ENCODE data around the gene PDE4D. TPM values are rescaled to one million over a fixed set of nuclear protein-coding genes. Genes with fewer than 3 reads are reported as not detected.

PDE4D gene
- total and polyA plus RNA-seq, 9 donors: 21.1 to 65.9 (median 33.0) TPM

DNA sequence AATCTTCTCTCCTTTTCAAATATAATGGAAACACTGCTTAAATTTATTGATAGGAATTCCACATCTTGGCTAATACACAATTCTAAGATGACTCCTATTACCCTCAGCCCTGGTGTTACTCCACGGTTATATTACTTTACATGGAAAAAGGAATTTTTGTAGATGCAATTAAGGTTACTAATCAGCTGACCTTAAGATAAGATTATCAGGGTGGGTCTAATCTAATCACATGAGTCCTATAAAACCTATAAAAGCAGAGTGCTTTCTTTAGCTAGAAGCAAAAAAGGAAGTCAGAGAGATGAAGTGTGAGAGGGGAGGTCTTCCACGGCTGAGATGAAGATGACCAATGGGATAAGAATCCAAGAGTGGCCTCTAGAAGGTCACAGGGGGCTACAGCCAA lies 268.6 kb downstream of the PDE4D start:
- H3K36me3 ChIP-seq (ENCODE audit: control insufficient read depth, insufficient read depth, low read length): no peaks in the 10 kb centered on the region
- DNase-seq: no peak
- H3K27ac ChIP-seq (ENCODE audit: low read length): no peak overlapping the region
- H3K4me3 ChIP-seq (ENCODE audit: low read length): no peak overlapping the region
- H3K27me3 ChIP-seq (ENCODE audit: control insufficient read depth, insufficient read depth, low read length): no peaks in the 10 kb centered on the region
- H3K9me3 ChIP-seq (replicated peaks; ENCODE audit: control insufficient read depth, low read depth, low read length): no peaks in the 10 kb centered on the region
- 71% methylated on average over 1 of the region's 2 CpGs for WGBS (ENCODE audit: insufficient coverage)
- H3K4me1 ChIP-seq (ENCODE audit: control insufficient read depth, insufficient read depth, low read length): no peaks in the 10 kb centered on the region

DNA sequence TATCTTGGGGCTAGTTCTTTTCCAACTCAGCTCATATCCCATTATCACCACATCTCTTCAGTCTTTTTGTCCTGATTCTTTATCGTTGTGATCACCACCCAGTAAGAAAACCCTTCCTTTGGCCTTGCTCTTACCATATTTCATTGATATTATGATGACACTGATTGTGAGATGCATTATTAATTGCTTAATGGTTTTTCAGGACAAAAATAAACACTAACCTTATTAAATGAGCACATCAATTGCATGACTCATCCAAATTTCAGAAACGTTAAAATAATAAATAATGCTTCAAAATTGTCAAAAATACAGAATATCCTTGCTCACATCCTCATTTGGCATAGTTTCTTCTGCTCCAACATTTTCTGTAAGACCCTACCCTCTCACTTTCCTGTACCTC lies 270.7 kb downstream of the PDE4D start:
- Histone ChIP-seq H3K4me3 (ENCODE audit: low read length) (no peak overlapping the region), H3K27ac (ENCODE audit: low read length) (no peak overlapping the region), H3K4me1 (ENCODE audit: control insufficient read depth, insufficient read depth, low read length) (no peaks in the 10 kb centered on the region), H3K9me3 (replicated peaks; ENCODE audit: control insufficient read depth, low read depth, low read length) (no peaks in the 10 kb centered on the region), H3K36me3 (ENCODE audit: control insufficient read depth, insufficient read depth, low read length) (no peaks in the 10 kb centered on the region), H3K27me3 (ENCODE audit: control insufficient read depth, insufficient read depth, low read length) (no peaks in the 10 kb centered on the region)
- DNase-seq: no peak
- WGBS (ENCODE audit: insufficient coverage): no CpG with 5 or more reads among the region's 2 CpGs

DNA sequence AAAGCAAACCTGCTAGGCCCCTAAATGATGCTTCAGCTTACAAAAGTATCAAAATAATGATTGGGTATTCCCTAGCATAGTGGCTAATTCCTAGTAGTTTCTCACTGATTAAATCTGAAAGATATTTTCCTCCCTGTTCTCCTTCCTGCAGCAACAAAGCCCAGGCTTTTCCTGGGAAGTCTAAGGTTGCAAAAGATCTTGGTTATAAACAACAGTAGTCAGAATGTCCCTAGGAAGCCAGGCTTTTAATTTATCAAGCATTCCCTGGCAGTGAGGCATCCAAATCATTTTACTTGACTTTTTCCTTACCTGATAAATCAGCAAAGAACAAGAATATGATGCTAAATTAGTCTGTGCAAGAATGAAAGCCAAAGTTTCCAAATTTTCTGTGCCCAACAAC lies 272.0 kb downstream of the PDE4D start:
- no peak for DNase-seq
- H3K36me3 ChIP-seq (ENCODE audit: control insufficient read depth, insufficient read depth, low read length): no peaks in the 10 kb centered on the region
- H3K4me3 ChIP-seq (ENCODE audit: low read length): no peak overlapping the region
- H3K27ac ChIP-seq (ENCODE audit: low read length): no peak overlapping the region
- H3K4me1 ChIP-seq (ENCODE audit: control insufficient read depth, insufficient read depth, low read length): no peaks in the 10 kb centered on the region
- H3K27me3 ChIP-seq (ENCODE audit: control insufficient read depth, insufficient read depth, low read length): no peaks in the 10 kb centered on the region
- no peaks in the 10 kb centered on the region for H3K9me3 ChIP-seq (replicated peaks; ENCODE audit: control insufficient read depth, low read depth, low read length)

DNA sequence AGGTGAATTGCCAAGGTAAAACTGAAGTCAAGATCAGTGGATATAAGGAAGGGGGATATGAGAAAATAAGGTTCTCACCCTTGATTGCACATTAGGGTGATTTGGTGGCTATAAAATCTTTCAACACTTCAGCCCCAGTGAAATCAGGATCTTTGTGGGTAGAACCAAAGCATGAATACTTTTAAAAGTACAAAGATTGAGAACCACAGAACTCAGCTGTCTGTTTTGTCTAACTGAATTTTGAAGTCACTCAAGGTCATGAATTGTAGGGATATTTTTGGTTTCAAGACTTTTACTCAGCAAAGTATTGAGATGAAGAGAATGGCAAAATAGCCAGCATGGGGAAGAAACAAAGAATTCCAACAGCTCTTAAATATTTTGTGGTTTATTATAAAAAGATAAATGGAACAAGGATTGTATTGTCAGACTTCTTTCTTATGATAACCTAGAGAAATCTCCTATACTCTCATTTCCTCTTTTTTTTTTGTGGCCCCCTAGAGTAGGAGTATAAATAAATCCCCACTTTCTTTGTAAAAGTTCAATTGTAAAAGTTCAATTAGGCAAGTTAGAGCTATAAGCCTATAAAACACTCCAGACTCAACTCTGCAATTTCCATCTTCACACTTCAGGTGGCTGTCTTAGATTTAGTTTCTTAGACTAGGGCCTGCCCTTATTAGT lies 272.9 kb downstream of the PDE4D start:
- no peak overlapping the region for H3K4me3 ChIP-seq (ENCODE audit: low read length)
- no peaks in the 10 kb centered on the region for H3K27me3 ChIP-seq (ENCODE audit: control insufficient read depth, insufficient read depth, low read length)
- H3K27ac ChIP-seq (ENCODE audit: low read length): no peak overlapping the region
- H3K4me1 ChIP-seq (ENCODE audit: control insufficient read depth, insufficient read depth, low read length): no peaks in the 10 kb centered on the region
- no peaks in the 10 kb centered on the region for H3K9me3 ChIP-seq (replicated peaks; ENCODE audit: control insufficient read depth, low read depth, low read length)
- no peak for DNase-seq
- H3K36me3 ChIP-seq (ENCODE audit: control insufficient read depth, insufficient read depth, low read length): no peaks in the 10 kb centered on the region

DNA sequence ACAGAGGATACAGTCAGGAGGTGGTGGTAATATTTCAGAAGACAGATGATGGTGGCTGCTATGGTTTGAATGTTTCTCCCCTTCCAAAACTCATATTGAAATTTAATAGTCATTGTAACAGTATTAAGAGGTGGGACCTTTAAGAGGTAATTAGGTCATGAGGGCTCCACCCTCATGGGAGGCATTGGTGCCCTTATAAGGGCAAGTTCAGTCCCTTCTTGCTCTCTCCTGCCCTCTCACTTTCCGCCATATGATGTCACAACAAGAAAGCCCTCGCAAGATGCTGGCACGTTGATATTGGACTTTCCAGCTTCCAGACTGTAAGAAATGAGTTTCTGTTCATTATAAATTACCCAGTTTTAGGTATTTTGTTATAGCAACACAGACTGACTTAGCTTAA lies 274.9 kb downstream of the PDE4D start:
- Histone ChIP-seq H3K27me3 (ENCODE audit: control insufficient read depth, insufficient read depth, low read length) (no peaks in the 10 kb centered on the region), H3K36me3 (ENCODE audit: control insufficient read depth, insufficient read depth, low read length) (no peaks in the 10 kb centered on the region), H3K9me3 (replicated peaks; ENCODE audit: control insufficient read depth, low read depth, low read length) (no peaks in the 10 kb centered on the region), H3K27ac (ENCODE audit: low read length) (no peak overlapping the region), H3K4me3 (ENCODE audit: low read length) (no peak overlapping the region), H3K4me1 (ENCODE audit: control insufficient read depth, insufficient read depth, low read length) (no peaks in the 10 kb centered on the region)
- WGBS (ENCODE audit: insufficient coverage): no CpG with 5 or more reads among the region's 3 CpGs
- DNase-seq: no peak

DNA sequence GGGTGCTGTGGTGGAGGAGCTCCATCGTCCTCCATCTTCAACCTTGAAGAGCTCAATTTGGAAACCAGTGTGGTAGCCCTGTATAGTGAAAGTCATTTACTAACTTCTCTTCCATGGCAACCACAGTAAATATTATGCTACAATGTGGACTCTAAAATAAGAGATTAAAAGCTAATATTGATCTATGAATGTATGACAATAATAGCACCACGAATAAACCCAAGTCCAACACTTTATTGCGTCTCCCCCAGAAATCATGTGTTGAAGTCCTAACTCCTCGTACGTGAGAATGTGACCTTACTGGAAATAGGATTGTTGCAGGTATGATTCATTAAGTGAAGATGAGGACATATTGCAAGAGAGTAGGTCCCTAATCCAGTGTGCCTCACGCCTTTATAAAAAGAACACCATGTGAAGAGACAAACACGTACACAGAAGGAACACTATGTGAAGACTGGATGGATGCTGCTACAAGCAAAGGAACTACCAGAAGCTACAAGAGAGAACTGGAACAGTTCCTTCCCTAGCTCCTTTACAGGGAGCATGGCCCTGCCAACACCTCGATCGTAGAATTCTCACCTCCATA lies 276.2 kb downstream of the PDE4D start:
- DNase-seq: no peak
- Histone ChIP-seq H3K4me1 (ENCODE audit: control insufficient read depth, insufficient read depth, low read length) (no peaks in the 10 kb centered on the region), H3K27me3 (ENCODE audit: control insufficient read depth, insufficient read depth, low read length) (no peaks in the 10 kb centered on the region), H3K4me3 (ENCODE audit: low read length) (no peak overlapping the region), H3K27ac (ENCODE audit: low read length) (no peak overlapping the region), H3K9me3 (replicated peaks; ENCODE audit: control insufficient read depth, low read depth, low read length) (no peaks in the 10 kb centered on the region), H3K36me3 (ENCODE audit: control insufficient read depth, insufficient read depth, low read length) (no peaks in the 10 kb centered on the region)
- WGBS (ENCODE audit: insufficient coverage): 92% methylated on average over 6 of the region's 9 CpGs

DNA sequence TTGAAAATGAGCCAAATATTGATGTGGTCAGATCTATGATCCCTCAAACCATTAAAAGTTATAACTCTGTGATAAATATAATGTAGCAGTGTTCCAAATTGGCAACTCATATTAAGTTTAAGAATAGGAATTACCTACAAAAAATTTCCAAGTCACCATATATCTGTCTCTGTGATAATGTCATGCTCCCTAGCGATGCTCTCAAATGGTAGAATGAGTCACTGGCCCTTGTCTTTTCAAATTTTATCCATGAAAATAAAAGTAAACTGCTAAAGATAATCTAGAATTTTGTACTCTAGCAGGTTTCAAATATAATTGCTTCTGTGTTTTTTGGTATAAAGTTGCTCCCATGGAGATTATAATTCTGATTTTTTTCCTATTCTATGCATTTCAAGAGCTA lies 277.1 kb downstream of the PDE4D start:
- no peaks in the 10 kb centered on the region for H3K36me3 ChIP-seq (ENCODE audit: control insufficient read depth, insufficient read depth, low read length)
- H3K4me3 ChIP-seq (ENCODE audit: low read length): no peak overlapping the region
- DNase-seq: no peak
- no peaks in the 10 kb centered on the region for H3K9me3 ChIP-seq (replicated peaks; ENCODE audit: control insufficient read depth, low read depth, low read length)
- no peak overlapping the region for H3K27ac ChIP-seq (ENCODE audit: low read length)
- WGBS (ENCODE audit: insufficient coverage): no CpG with 5 or more reads among the region's 1 CpG
- no peaks in the 10 kb centered on the region for H3K4me1 ChIP-seq (ENCODE audit: control insufficient read depth, insufficient read depth, low read length)
- no peaks in the 10 kb centered on the region for H3K27me3 ChIP-seq (ENCODE audit: control insufficient read depth, insufficient read depth, low read length)

DNA sequence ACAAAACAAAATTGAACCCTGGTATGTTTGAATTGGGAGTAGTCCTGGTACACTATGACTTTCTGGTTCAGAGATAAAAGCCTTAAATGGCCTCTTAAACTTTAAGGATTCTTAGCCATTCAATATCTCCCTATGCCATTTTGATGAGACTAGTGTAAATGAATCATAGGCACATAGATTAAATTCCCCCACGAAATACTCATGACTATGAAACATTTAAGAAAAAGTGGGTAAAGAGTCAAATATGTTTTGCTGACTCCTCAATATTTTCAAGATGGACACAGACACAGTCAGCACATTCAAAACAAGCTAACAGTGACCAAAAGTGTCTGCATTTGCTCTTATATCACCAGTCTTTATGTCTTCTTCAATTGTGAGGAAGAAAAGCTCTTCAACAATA lies 278.3 kb downstream of the PDE4D start:
- DNase-seq: no peak
- no peaks in the 10 kb centered on the region for H3K4me1 ChIP-seq (ENCODE audit: control insufficient read depth, insufficient read depth, low read length)
- no CpG with 5 or more reads among the region's 1 CpG for WGBS (ENCODE audit: insufficient coverage)
- no peaks in the 10 kb centered on the region for H3K36me3 ChIP-seq (ENCODE audit: control insufficient read depth, insufficient read depth, low read length)
- no peak overlapping the region for H3K27ac ChIP-seq (ENCODE audit: low read length)
- H3K9me3 ChIP-seq (replicated peaks; ENCODE audit: control insufficient read depth, low read depth, low read length): no peaks in the 10 kb centered on the region
- no peak overlapping the region for H3K4me3 ChIP-seq (ENCODE audit: low read length)
- no peaks in the 10 kb centered on the region for H3K27me3 ChIP-seq (ENCODE audit: control insufficient read depth, insufficient read depth, low read length)

DNA sequence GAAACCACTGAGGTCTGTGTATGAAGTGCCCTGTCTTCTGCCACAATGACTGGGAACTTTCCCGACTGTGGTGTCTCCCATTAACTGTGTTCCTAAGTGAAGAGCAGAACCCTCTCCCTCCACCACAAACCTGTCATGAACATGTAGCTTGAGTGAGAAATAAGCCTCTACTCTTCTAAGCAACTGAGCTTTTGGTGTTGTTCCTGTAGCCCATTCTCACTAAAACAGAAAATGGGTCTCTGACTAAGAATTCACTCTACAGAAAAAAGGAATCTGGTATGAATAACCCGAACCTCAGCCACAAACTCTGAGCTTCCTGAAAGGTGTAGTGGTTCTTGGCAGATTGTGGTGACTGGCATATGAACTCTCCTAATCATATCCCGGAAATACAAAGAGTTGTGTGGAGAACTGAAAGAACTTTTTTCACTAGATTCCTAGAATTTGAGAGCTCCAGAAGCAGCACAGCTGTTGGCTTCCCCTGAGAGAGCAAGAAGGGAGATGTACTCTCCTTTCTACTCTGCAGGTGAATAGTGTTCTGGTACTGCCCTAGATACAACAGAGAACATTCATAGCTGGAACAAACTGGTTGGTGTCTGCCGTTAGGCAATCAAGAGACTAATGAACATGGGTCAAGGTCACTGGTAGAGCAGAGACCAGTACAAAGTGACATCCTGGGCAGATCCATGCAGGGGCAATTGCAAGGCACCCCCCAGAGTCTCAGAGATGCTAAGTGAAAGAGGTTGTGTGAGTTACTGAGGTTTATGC lies 283.8 kb downstream of the PDE4D start:
- Histone ChIP-seq H3K4me3 (ENCODE audit: low read length) (no peak overlapping the region), H3K4me1 (ENCODE audit: control insufficient read depth, insufficient read depth, low read length) (no peaks in the 10 kb centered on the region), H3K27me3 (ENCODE audit: control insufficient read depth, insufficient read depth, low read length) (no peaks in the 10 kb centered on the region), H3K9me3 (replicated peaks; ENCODE audit: control insufficient read depth, low read depth, low read length) (no peaks in the 10 kb centered on the region), H3K27ac (ENCODE audit: low read length) (no peak overlapping the region), H3K36me3 (ENCODE audit: control insufficient read depth, insufficient read depth, low read length) (no peaks in the 10 kb centered on the region)
- DNase-seq: no peak
- WGBS (ENCODE audit: insufficient coverage): 60% methylated on average over 1 of the region's 4 CpGs

DNA sequence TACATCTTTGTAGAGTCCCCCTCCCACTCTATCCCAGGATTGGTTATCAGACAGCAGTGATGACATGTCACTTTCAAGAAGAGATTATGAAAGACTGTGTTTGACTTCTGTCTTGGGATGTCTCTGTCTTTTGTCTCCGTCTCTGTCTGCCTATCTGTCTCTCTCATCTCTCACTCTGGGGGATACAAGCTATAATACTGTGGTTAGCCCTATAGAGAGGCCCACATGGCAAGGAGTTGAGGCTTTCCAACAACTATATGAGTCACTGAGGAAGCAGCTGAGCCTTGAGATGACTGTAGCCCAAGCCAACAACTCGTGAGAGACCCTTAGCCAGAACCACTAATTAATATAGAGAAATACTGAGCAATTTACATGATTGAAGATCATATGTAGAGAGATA lies 284.8 kb downstream of the PDE4D start:
- H3K4me1 ChIP-seq (ENCODE audit: control insufficient read depth, insufficient read depth, low read length): no peaks in the 10 kb centered on the region
- H3K4me3 ChIP-seq (ENCODE audit: low read length): no peak overlapping the region
- no peak overlapping the region for H3K27ac ChIP-seq (ENCODE audit: low read length)
- no peaks in the 10 kb centered on the region for H3K27me3 ChIP-seq (ENCODE audit: control insufficient read depth, insufficient read depth, low read length)
- no peaks in the 10 kb centered on the region for H3K36me3 ChIP-seq (ENCODE audit: control insufficient read depth, insufficient read depth, low read length)
- no CpG with 5 or more reads among the region's 2 CpGs for WGBS (ENCODE audit: insufficient coverage)
- no peak for DNase-seq
- no peaks in the 10 kb centered on the region for H3K9me3 ChIP-seq (replicated peaks; ENCODE audit: control insufficient read depth, low read depth, low read length)
